ENCODE results near the gene CD74. TPM values are rescaled to one million over a fixed set of nuclear protein-coding genes. Genes with fewer than 3 reads are reported as not detected.

Gene CD74
- 41.3 and 45.8 TPM in 2 replicates for total RNA-seq
- long read RNA-seq, transcript CD74-202 (8 exons, 1,449 nt): major isoform, 11 of 12 reads
- long read RNA-seq, partial matches to known transcripts: 0 of 12 reads
- long read RNA-seq, other reads (novel, unspliced or antisense): 0 of 12 reads

DNA sequence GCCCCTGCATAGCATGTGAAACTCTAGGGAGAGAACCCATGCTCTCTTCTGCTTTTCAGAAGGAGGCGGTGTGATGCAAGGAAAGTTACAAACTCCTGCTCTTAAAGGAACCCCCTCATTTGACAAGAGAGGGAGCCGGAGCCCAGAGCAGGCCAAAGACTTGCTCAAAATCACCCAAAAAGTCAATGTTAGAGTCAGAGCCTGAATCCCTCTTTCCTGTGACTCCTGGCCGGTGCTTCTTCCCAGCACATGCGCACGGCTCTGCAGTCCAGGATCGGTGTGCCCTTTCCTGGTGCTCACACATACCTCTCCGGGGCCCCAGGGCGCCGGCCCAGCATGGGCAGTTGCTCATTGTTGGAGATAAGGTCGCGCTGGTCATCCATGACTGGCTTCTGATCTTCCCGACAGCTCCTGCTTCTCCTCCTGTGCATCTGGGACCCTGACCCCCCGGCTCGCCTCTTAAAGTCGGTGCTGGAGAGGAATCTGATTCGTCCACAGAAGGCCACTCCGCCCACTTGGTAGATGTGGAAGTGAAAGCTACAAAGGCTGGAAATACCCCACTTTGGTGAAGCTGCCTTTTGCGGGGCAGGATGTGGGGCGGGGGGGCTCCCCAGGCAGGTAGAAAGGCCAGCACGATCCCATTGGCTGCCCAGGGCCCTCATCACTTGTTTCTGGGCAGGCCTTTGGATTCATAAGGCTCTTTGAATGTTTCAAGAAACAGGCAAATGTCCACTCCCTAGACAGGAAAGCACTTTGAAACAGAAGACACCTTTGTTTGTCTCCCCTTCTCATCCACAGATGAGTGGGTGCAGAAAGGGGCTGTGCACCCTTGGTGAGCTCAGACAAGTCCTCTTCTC, at the start of gene CD74:
Gene CD74 (minus strand): TSS at position 592 of the 857 bp plus-strand sequence. CDS start 161 bp downstream, at position 431.
- H3K27me3 Mint-ChIP-seq: no peaks in the 10 kb centered on the region
- peak; percentile 50 for DNase-seq (ENCODE audit: low spot score, unreplicated experiment)
- H3K36me3 Mint-ChIP-seq (ENCODE audit: insufficient read depth): no peaks in the 10 kb centered on the region
- H3K27ac Mint-ChIP-seq: peak within 1 kb of the TSS; percentile 88
- TF ChIP-seq, protein P1, sequence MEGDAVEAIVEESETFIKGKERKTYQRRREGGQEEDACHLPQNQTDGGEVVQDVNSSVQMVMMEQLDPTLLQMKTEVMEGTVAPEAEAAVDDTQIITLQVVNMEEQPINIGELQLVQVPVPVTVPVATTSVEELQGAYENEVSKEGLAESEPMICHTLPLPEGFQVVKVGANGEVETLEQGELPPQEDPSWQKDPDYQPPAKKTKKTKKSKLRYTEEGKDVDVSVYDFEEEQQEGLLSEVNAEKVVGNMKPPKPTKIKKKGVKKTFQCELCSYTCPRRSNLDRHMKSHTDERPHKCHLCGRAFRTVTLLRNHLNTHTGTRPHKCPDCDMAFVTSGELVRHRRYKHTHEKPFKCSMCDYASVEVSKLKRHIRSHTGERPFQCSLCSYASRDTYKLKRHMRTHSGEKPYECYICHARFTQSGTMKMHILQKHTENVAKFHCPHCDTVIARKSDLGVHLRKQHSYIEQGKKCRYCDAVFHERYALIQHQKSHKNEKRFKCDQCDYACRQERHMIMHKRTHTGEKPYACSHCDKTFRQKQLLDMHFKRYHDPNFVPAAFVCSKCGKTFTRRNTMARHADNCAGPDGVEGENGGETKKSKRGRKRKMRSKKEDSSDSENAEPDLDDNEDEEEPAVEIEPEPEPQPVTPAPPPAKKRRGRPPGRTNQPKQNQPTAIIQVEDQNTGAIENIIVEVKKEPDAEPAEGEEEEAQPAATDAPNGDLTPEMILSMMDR (IDR thresholded peaks at IDR 0.05; ENCODE audit: unreplicated experiment): no peak
- H3K4me1 Mint-ChIP-seq (ENCODE audit: low read depth): peaks cover 21% of the 10 kb centered on the region
- peak within 1 kb of the TSS; percentile 77 for H3K4me3 Mint-ChIP-seq (ENCODE audit: low read depth)
- H3K9me3 Mint-ChIP-seq (ENCODE audit: low read depth): no peaks in the 10 kb centered on the region

- no peak overlapping the region for H3K4me3 Mint-ChIP-seq (ENCODE audit: low read depth)
- no peak overlapping the region for H3K27ac Mint-ChIP-seq
- H3K27me3 Mint-ChIP-seq: no peaks in the 10 kb centered on the region
- peaks cover 3% of the 10 kb centered on the region for H3K4me1 Mint-ChIP-seq (ENCODE audit: low read depth)
- TF ChIP-seq, protein P1 (IDR thresholded peaks at IDR 0.05; ENCODE audit: unreplicated experiment): no peak
- no peaks in the 10 kb centered on the region for H3K9me3 Mint-ChIP-seq (ENCODE audit: low read depth)
- no peaks in the 10 kb centered on the region for H3K36me3 Mint-ChIP-seq (ENCODE audit: insufficient read depth)
- no peak for DNase-seq (ENCODE audit: low spot score, unreplicated experiment)
Measured at GRCh38 chr5:150461231-150461630, 48.5 kb upstream of the CD74 start.

DNA sequence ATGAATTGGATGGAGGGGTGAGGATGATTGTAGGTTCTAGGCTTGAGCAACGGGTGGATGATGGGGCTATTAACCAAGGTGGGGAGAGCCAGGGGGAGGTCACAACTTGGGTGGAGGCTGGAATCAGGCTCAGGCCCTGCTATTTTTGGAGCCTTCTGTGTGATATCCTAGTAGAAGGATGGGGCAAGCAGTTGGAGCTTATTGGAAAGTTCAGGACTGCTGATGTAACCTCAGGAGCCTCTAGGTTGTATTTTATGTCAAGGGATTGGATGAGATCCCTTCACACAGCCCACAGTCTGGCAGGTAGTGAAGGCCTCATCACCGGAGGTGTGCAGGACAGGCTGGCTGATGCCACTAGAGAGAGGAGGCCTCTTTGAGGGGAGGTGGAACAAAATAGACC, 48.1 kb upstream of the CD74 start:
- H3K4me1 Mint-ChIP-seq (ENCODE audit: low read depth): peaks cover 3% of the 10 kb centered on the region
- no peaks in the 10 kb centered on the region for H3K36me3 Mint-ChIP-seq (ENCODE audit: insufficient read depth)
- H3K9me3 Mint-ChIP-seq (ENCODE audit: low read depth): no peaks in the 10 kb centered on the region

DNA sequence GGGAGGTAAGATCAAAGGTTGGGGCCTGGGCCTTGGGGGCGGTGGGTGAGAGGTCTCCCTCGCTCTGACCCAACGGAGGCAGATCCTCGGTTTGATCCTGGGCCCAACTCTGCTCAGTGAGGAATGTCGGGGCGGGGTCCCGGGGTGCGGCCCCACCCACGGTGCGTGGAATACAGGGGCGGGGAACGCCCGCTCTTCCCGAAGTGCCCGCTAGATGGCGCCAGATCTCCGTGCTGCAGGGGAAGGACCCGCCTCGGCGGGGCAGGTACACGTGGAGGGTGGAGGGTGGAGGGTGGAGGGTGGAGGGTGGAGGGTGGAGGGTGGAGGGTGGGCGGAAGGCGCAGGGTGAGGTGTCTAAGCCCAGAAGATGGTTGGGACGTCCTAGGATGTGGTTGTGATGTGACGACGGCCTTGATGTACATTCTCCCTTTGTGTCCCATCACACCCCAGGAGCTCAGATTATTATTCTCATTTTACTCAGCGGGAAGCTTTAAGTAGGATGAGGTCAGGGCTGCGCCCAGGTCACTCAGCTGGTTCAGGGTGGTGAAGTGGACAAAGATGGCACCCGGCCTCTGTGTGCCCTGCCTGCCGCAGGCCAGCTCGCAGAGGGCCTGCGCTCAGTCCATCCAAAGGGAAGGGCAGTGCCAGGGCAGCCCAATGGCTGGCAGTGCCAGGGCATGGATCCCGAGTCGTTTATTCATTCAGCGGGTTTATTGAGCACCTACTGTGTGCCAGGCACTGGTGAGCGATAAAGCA, 46.3 kb upstream of the CD74 start:
- Mint-ChIP-seq H3K27me3 (no peaks in the 10 kb centered on the region), H3K4me3 (ENCODE audit: low read depth) (no peak overlapping the region), H3K4me1 (ENCODE audit: low read depth) (peaks cover 3% of the 10 kb centered on the region), H3K27ac (no peak overlapping the region), H3K36me3 (ENCODE audit: insufficient read depth) (no peaks in the 10 kb centered on the region), H3K9me3 (ENCODE audit: low read depth) (no peaks in the 10 kb centered on the region)
- TF ChIP-seq, protein P1 (IDR thresholded peaks at IDR 0.05; ENCODE audit: unreplicated experiment): peak; percentile 84
- peak; percentile 91 for DNase-seq (ENCODE audit: low spot score, unreplicated experiment)

More for the DNA sequence above, 48.1 kb upstream of the CD74 start:
- no peak overlapping the region for H3K27ac Mint-ChIP-seq
- no peak for DNase-seq (ENCODE audit: low spot score, unreplicated experiment)
- TF ChIP-seq, protein P1 (IDR thresholded peaks at IDR 0.05; ENCODE audit: unreplicated experiment): no peak
- H3K27me3 Mint-ChIP-seq: no peaks in the 10 kb centered on the region
- no peak overlapping the region for H3K4me3 Mint-ChIP-seq (ENCODE audit: low read depth)

DNA sequence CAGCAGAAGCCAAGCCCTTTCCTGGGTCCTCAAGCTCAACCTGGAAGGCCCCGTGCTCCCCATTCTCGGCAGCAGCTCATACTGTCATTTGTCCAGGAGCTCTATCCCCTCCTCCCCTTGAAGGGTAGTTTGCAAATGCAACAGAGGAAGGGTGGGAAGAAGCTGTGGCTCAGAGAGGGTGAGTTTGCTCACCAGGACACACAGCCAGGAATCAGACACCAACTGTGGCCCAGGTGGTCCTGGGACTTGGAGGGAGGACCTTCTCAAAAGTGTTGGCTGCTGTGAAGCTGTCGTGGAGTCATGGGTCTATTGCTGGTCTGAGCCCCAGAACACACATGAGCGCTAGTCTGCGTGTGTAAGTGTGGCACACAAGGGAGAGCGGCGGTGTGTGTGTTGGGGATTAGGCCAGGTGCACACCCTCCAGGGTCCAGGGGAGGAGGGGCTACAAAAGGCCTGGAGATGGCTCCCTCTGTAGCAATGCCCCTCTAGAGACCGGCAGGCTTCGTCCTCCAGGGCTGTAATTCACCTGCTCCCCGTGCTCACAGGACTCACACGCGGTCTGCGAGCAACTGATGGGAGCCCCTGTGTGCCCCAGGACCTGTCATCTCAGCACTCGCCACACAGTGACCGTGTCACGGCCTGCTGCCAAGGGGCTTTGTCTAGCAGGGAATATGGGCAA, 45.0 kb upstream of the CD74 start:
- Mint-ChIP-seq H3K9me3 (ENCODE audit: low read depth) (no peaks in the 10 kb centered on the region), H3K36me3 (ENCODE audit: insufficient read depth) (no peaks in the 10 kb centered on the region), H3K27me3 (no peaks in the 10 kb centered on the region), H3K4me1 (ENCODE audit: low read depth) (peaks cover 3% of the 10 kb centered on the region), H3K4me3 (ENCODE audit: low read depth) (no peak overlapping the region), H3K27ac (peak overlapping the region; percentile 77)
- DNase-seq (ENCODE audit: low spot score, unreplicated experiment): no peak
- TF ChIP-seq, protein P1 (IDR thresholded peaks at IDR 0.05; ENCODE audit: unreplicated experiment): no peak
